ENCODE data around the gene ODF2L. TPM values are rescaled to one million over a fixed set of nuclear protein-coding genes. Genes with fewer than 3 reads are reported as not detected.

ODF2L gene
- total and polyA plus RNA-seq, 2 experiments from 2014 or later, result 32.4 to 58.9 TPM

DNA sequence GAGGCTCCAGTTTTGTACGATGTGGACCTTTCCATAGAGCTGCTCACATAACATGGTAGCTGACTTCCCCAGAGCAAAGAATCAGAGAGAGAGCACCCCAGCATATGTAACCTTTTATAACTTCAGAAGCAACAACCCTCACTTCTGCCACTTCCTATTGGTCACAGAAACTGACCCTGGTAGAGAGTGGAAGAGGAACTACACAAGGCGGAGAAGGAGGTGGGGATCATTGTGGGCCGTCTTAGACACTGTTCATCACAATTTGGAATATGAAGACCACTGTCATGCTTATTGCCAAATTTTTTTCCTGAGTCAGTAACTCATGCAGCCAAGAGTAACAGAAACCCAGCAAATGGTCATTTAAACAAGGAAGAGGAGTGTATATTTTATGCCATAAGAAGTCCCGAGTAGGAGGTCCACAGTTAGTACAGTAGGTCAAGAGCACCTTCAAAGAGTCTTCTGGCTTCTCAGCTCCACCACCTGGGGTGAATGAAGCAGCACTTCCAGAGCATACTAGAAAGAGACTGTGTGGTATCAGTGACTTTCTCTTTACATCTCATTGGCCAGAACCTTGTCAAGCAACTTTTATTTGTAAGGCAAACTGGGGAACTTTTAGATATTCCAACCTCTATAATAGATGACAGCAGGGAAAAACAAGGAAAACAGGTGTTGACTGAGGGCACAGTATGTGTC lies 71.8 kb downstream of the ODF2L start:
- Histone ChIP-seq H3K79me2 (no peaks in the 10 kb centered on the region), H3K9me3 (ENCODE audit: low read depth) (no peaks in the 10 kb centered on the region), H3K27ac (no peak overlapping the region), H3K4me1 (ENCODE audit: insufficient read depth) (no peaks in the 10 kb centered on the region), H3K36me3 (replicated peaks; ENCODE audit: insufficient read depth, low read depth) (no peaks in the 10 kb centered on the region), H2AFZ (no peak overlapping the region), H3K4me2 (no peak overlapping the region), H3K4me3 (no peak overlapping the region), H4K20me1 (ENCODE audit: insufficient read depth, poor library complexity, severe bottlenecking) (no peaks in the 10 kb centered on the region), H3K9me2 (replicated peaks; ENCODE audit: insufficient read depth) (no peaks in the 10 kb centered on the region), H3K27me3 (no peaks in the 10 kb centered on the region)
- WGBS (ENCODE audit: low lambda C conversion rate, missing lambda C conversion rate), result 87% methylated on average over 4 of the region's 4 CpGs
- TF ChIP-seq EZH2phosphoT487 (IDR thresholded peaks at IDR 0.05; ENCODE audit: low read depth, severe bottlenecking, unreplicated experiment) (no peak), EZH2 (IDR thresholded peaks at IDR 0.05; ENCODE audit: borderline replicate concordance) (no peak)
- TF ChIP-seq, protein P1, sequence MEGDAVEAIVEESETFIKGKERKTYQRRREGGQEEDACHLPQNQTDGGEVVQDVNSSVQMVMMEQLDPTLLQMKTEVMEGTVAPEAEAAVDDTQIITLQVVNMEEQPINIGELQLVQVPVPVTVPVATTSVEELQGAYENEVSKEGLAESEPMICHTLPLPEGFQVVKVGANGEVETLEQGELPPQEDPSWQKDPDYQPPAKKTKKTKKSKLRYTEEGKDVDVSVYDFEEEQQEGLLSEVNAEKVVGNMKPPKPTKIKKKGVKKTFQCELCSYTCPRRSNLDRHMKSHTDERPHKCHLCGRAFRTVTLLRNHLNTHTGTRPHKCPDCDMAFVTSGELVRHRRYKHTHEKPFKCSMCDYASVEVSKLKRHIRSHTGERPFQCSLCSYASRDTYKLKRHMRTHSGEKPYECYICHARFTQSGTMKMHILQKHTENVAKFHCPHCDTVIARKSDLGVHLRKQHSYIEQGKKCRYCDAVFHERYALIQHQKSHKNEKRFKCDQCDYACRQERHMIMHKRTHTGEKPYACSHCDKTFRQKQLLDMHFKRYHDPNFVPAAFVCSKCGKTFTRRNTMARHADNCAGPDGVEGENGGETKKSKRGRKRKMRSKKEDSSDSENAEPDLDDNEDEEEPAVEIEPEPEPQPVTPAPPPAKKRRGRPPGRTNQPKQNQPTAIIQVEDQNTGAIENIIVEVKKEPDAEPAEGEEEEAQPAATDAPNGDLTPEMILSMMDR (IDR thresholded peaks at IDR 0.05; ENCODE audit: poor library complexity), result no peak
- DNase-seq (ENCODE audit: low spot score), result no peak

DNA sequence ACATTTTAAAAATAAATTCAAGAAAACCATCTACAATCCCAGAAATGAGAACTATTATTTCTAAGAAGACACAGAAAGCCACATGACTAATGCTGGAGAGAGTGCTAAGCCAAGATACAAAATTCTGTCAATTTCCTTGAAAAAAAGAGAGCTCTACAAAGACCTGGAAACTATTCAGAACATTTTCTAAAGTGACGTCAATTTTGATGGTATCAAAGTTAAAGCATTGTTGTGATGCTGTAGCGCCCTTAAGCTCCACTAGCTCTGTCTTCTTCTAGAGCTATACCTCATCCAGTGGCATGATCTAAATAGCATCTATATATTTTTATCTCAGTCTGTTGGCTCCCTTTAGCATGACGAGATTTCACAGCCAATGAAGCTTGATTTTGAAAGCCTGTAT lies 73.9 kb downstream of the ODF2L start:
- Histone ChIP-seq H3K4me2 (no peak overlapping the region), H3K4me1 (ENCODE audit: insufficient read depth) (no peaks in the 10 kb centered on the region), H3K9me2 (replicated peaks; ENCODE audit: insufficient read depth) (no peaks in the 10 kb centered on the region), H3K27me3 (no peaks in the 10 kb centered on the region), H3K9me3 (ENCODE audit: low read depth) (no peaks in the 10 kb centered on the region), H3K27ac (no peak overlapping the region), H3K36me3 (replicated peaks; ENCODE audit: insufficient read depth, low read depth) (no peaks in the 10 kb centered on the region), H3K4me3 (no peak overlapping the region), H2AFZ (no peak overlapping the region), H3K79me2 (no peaks in the 10 kb centered on the region), H4K20me1 (ENCODE audit: insufficient read depth, poor library complexity, severe bottlenecking) (no peaks in the 10 kb centered on the region)
- TF ChIP-seq EZH2 (IDR thresholded peaks at IDR 0.05; ENCODE audit: borderline replicate concordance) (no peak), EZH2phosphoT487 (IDR thresholded peaks at IDR 0.05; ENCODE audit: low read depth, severe bottlenecking, unreplicated experiment) (no peak)
- TF ChIP-seq, protein P1 (IDR thresholded peaks at IDR 0.05; ENCODE audit: poor library complexity), result no peak
- no peak for DNase-seq (ENCODE audit: low spot score)
- WGBS (ENCODE audit: low lambda C conversion rate, missing lambda C conversion rate), result 87% methylated on average over 3 of the region's 3 CpGs

DNA sequence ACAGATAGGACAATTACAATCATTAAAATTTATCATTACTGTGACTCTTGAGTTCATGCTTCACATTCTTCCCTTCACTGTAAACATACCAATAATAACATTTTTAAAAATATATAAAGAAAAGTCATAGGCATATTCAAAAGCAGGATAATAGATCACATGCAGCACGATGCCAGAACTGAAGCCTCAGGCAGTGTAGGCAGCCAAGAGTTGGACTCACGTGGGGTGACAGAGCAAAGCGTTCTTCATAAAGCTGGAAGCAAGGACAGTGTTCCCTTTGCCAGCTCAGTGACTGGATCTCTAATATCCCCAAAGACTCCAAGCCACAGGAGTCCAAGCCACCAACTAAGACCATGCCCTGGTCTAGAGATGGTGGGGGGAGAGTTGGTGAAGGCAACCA lies 77.7 kb downstream of the ODF2L start:
- no peak overlapping the region for H3K4me2 ChIP-seq
- H3K9me2 ChIP-seq (replicated peaks; ENCODE audit: insufficient read depth), result no peaks in the 10 kb centered on the region
- H3K79me2 ChIP-seq, result no peaks in the 10 kb centered on the region
- H3K27ac ChIP-seq, result no peak overlapping the region
- H3K4me1 ChIP-seq (ENCODE audit: insufficient read depth), result no peaks in the 10 kb centered on the region
- no peak overlapping the region for H3K4me3 ChIP-seq
- no peak overlapping the region for H2AFZ ChIP-seq
- H3K36me3 ChIP-seq (replicated peaks; ENCODE audit: insufficient read depth, low read depth), result no peaks in the 10 kb centered on the region
- DNase-seq (ENCODE audit: low spot score), result no peak
- TF ChIP-seq EZH2 (IDR thresholded peaks at IDR 0.05; ENCODE audit: borderline replicate concordance), result no peak
- no peak for TF ChIP-seq EZH2phosphoT487 (IDR thresholded peaks at IDR 0.05; ENCODE audit: low read depth, severe bottlenecking, unreplicated experiment)
- TF ChIP-seq, protein P1 (IDR thresholded peaks at IDR 0.05; ENCODE audit: poor library complexity), result no peak
- H3K27me3 ChIP-seq, result no peaks in the 10 kb centered on the region
- no peaks in the 10 kb centered on the region for H3K9me3 ChIP-seq (ENCODE audit: low read depth)
- H4K20me1 ChIP-seq (ENCODE audit: insufficient read depth, poor library complexity, severe bottlenecking), result no peaks in the 10 kb centered on the region
- 85% methylated on average over 3 of the region's 3 CpGs for WGBS (ENCODE audit: low lambda C conversion rate, missing lambda C conversion rate)
